ES-I3 (cell line): ENCODE measurements around the gene CIAO1.
A peak's percentile ranks its signal among the peaks of the same experiment; 100 is the strongest.

ENCODE experiments used
- H3K36me3 ChIP-seq: 2 replicates; pipeline ENCODE4 v1.6.1; 2013; ENCODE audit warnings: mild to moderate bottlenecking, low read length, control low read depth, moderate library complexity; ENCODE audit not compliant: insufficient read depth
- H3K4me1 ChIP-seq: 2 replicates; pipeline ENCODE4 v1.6.1; 2013; ENCODE audit warnings: mild to moderate bottlenecking, control low read depth, low read length; ENCODE audit not compliant: insufficient read depth
- H3K9ac ChIP-seq: 2 replicates; pipeline ENCODE4 v1.6.1; 2013; ENCODE audit warnings: low read depth, mild to moderate bottlenecking, low read length, moderate library complexity
- H3K9me3 ChIP-seq: 2 replicates; pipeline ENCODE4 v1.6.1; 2013; ENCODE audit warnings: mild to moderate bottlenecking, low read length, moderate library complexity; ENCODE audit not compliant: control insufficient read depth, insufficient read depth

Gene CIAO1

GRCh38 chr2:96258166-96259022 lies 7.6 kb upstream of the CIAO1 start:
- H3K36me3 ChIP-seq, result peaks cover 4% of the 10 kb centered on the region
- no peaks in the 10 kb centered on the region for H3K9me3 ChIP-seq
- H3K9ac ChIP-seq, result no peak overlapping the region
- H3K4me1 ChIP-seq, result peaks cover 17% of the 10 kb centered on the region

DNA sequence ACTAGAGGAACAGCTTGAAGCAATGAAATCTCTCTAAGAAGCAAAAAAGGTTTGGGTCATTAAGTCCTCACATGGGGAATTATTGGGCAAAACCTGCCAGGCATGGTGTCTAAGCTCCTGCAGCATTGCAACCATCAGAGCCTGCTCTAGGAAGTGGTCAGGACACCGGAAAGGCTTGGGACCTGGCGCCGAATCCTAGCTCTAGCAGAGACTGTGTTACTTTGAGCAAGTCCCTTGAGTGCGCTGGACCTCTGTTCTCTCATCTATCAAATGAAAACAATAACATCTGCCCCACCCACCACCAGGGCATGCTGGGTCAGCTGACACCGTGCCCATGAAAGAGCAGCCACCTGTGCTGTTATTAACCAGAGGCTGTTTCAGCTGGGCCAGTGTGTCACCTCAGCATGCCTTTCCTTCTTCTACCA lies 6.5 kb upstream of the CIAO1 start:
- Histone ChIP-seq H3K36me3 (peaks cover 3% of the 10 kb centered on the region), H3K4me1 (peaks cover 22% of the 10 kb centered on the region), H3K9ac (no peak overlapping the region), H3K9me3 (no peaks in the 10 kb centered on the region)

DNA sequence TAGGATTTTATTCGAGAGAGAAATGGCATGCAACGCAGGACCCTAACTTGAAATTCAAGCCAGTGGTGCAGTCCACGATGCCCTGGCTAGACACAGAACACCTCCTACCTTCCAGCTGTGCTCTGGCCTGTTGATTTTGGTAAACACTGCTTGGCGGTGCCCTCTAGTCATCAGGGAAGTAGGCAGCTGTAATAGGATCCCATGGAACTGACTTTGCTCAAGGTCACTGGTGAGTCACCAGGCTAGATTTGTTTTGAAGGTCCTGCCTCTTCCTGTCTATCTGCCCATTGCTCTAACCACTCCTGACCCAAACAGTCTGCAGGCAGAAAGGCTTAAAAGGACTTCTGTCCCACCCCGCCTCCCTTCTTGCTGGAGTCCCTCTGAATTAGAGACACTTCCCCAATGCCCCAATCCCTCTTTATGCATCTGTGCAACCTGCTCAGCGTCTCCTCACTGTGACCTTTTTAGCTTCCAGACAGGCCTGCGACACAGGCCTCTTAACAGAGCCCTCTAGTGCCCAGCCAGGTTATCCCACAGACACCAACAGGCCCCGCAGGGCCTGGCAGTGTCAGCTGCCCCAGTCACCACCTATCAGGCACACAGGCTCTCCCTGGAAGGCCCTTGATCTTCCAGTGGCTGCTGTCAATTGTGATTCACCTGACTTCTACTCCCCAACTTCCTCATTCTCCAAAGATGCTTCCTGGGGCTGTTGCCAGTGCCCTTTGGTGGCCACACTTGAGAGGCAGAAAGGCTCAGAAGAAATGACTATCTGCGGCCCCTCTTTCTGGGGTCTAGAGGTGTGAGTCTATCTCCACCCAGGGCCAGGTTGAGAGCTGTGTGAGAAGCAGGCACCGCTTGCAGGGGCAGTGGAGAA lies 5.4 kb upstream of the CIAO1 start:
- H3K36me3 ChIP-seq, result peaks cover under 1% of the 10 kb centered on the region; the same call in 1 of the 2 replicates
- H3K9ac ChIP-seq, result no peak overlapping the region
- no peaks in the 10 kb centered on the region for H3K9me3 ChIP-seq
- H3K4me1 ChIP-seq, result peaks cover 25% of the 10 kb centered on the region

DNA sequence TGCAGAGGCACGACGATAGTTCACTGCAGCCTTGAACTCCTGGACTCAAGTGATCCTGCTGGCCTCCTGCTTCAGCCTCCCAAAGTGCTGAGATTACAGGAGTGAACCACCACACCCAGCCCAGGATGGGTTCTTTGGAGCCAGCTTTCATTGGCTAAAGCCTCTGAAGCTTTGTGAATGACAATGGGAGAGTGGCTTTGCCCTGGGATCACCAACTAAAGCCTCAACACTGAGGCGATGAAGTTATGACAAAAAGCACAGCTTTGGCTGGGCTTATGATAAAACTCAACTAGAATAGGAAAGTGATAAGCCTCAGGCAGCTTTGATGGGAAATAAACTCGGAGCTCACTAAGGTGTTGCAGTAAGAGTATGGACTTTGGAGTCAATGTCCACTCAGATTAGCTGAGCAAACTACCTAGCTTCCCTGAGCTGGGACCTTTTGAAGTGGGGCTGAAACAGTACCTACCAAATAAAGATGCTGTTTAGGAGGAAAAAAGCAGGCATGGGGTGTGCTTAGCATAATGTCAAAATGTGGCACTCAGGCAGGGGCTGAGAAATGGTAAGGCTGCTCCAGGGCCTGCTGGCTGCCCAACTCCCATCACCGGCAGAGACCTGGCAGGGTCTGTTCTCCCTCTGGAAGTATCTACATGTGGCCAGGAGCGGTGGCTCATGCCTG lies 4.6 kb upstream of the CIAO1 start:
- Histone ChIP-seq H3K4me1 (peaks cover 25% of the 10 kb centered on the region), H3K9ac (no peak overlapping the region), H3K9me3 (no peaks in the 10 kb centered on the region), H3K36me3 (no peaks in the 10 kb centered on the region)

GRCh38 chr2:96262306-96262705 lies 3.7 kb upstream of the CIAO1 start:
- peaks cover 25% of the 10 kb centered on the region for H3K4me1 ChIP-seq
- no peaks in the 10 kb centered on the region for H3K9me3 ChIP-seq
- no peaks in the 10 kb centered on the region for H3K36me3 ChIP-seq
- H3K9ac ChIP-seq, result no peak overlapping the region

GRCh38 chr2:96264086-96264485 lies 1.9 kb upstream of the CIAO1 start:
- H3K4me1 ChIP-seq, result peaks cover 25% of the 10 kb centered on the region
- H3K36me3 ChIP-seq, result peaks cover 12% of the 10 kb centered on the region
- H3K9me3 ChIP-seq, result no peaks in the 10 kb centered on the region
- H3K9ac ChIP-seq, result no peak overlapping the region; the same call in 1 of the 2 replicates

DNA sequence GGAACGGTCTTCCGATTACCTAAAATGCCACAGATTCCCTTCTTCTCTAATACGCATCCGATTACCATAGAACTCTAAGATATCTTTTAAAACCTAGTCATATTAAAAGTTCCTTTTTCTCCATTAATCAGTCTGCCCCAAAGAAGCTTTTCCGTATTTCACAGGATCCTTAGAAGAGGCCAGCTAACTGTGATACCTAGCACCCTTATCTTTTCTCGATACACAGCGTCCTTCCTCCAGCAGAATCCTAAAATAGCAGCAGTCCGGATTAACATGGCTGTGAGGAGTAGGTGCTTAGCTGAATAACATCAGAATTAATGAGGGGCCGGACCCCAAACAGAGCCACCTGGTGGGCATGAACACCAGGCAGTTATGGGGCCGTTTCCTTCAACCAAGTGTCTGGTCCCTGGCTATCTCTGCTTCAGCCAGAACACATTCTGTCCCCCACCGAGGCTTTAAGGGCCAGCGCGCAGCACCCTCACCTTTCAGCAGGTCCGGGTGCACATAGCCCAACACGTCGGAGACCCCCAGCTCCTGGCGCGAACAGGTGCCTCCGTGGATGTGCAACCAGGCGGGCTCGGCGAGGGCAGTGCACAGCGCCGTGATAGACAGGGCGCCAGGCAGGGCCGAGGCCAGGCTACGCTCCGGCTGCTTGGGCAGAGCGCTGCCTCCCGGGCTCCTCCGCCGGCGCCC lies 1.2 kb upstream of the CIAO1 start:
- H3K4me1 ChIP-seq, result peaks cover 23% of the 10 kb centered on the region
- no peaks in the 10 kb centered on the region for H3K9me3 ChIP-seq
- H3K36me3 ChIP-seq, result peaks cover 12% of the 10 kb centered on the region
- peak overlapping the region; percentile 76 for H3K9ac ChIP-seq

GRCh38 chr2:96265349-96265839 lies 631 bp upstream of the CIAO1 start:
- peaks cover 18% of the 10 kb centered on the region; the same call in 1 of the 2 replicates for H3K4me1 ChIP-seq
- H3K9me3 ChIP-seq, result no peaks in the 10 kb centered on the region
- peak overlapping the region; percentile 76 for H3K9ac ChIP-seq
- peaks cover 12% of the 10 kb centered on the region for H3K36me3 ChIP-seq

DNA sequence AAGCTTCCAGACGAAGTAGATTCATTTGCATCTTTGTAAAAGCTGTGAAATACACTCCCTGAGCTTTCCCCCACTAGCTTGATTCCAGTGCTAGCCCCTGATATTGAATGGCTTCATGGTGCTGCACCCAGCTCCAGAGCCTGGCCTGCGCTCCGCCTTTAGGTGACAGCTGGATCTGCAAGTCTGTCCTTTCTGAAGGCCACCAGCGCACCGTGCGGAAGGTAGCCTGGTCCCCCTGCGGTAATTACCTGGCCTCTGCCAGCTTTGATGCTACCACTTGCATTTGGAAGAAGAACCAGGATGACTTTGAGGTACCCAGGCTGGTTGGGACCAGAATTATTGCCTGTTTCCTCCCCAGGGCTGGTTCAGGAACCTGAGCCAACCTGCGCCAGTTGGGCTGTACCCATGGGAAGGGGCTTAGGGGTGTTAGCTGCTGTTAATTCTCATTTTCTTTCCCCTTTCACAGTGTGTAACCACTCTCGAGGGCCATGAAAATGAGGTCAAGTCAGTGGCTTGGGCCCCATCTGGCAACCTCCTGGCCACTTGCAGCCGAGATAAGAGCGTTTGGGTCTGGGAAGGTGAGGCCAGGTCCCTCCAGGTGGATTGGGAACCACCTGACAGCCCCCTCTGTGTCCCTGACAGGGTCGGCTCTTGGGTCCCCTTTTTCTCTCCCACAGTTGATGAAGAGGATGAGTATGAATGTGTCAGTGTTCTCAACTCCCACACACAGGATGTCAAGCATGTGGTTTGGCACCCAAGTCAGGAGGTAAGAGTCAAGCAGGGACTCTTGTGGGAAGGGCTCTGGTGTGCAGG lies 1.3 kb downstream of the CIAO1 start:
- Histone ChIP-seq H3K9me3 (no peaks in the 10 kb centered on the region), H3K9ac (no peak overlapping the region; the same call in 1 of the 2 replicates), H3K4me1 (peaks cover 8% of the 10 kb centered on the region; the same call in 1 of the 2 replicates), H3K36me3 (peaks cover 12% of the 10 kb centered on the region)

DNA sequence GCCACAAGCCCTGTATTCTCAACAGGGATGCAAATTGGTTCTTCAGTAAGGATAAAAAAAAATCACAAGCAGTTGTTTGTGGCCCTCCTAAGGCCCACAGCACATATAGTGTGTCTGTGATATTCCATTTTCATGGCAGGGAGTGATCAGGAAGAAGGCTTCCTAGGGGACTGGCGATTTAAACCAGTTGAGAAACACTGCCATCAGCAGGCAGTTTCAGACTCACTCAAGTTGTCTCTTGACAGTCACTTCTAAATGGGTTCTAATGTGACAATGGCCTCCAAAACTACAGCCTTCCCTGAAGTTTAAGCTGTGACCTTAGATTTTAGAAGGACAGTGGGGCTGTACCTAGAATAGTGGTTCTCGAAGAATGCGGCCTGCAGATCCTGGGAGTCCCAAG lies 6.0 kb downstream of the CIAO1 start:
- Histone ChIP-seq H3K36me3 (peaks cover 22% of the 10 kb centered on the region), H3K9me3 (no peaks in the 10 kb centered on the region), H3K9ac (no peak overlapping the region), H3K4me1 (no peaks in the 10 kb centered on the region)

DNA sequence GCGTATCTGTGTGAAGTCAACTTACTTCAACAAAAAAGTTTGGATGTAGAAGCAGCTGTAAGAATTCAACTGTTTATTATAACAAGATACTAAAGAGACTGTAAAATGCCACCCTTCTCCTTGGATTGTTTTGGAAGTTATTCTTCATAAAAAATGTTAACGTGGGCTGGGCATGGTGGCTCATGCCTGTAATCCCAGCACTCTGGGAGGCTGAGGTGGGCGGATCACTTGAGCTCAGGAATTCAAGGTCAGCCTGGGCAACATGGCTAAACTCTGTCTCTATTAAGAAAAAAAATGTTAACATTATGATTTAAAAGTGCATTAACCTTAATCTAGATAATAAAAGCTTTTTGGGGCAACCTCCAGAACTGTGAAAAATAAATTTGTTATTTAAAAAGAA lies 7.7 kb downstream of the CIAO1 start:
- Histone ChIP-seq H3K36me3 (peaks cover 27% of the 10 kb centered on the region), H3K9ac (no peak overlapping the region), H3K4me1 (no peaks in the 10 kb centered on the region), H3K9me3 (no peaks in the 10 kb centered on the region)

DNA sequence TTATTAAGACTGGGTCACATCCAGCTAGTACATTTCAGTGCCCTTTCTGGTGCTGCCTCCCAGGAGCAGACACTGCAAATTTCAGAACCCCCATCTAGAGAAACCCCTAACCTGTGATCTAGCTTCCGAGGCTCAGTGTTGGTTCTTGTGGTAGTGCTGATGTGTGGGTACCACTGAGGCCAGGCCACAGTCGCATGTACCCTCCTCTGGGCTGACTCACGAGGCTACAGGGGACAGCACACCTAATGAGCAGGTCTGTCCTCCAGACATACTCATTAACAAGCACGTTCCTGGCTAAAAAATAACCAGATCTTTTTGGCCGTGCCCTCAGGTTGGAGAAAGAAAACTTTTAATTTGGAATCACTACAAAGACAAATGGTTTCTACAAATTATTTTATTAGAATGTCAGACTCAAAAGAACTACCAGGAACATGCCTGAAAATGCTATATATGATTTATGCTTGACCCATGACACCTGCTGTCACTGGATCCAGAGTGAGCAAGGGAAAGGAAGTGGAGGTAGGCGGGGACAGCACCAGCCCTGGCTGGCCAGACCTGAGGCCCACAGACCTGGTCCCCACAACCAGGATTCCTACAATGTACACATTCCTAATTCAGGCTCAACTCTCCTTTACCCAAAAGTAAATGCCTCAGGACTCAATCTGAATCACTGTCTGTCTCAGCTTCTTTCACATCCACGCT lies 8.5 kb downstream of the CIAO1 start:
- Histone ChIP-seq H3K9ac (no peak overlapping the region), H3K36me3 (peaks cover 33% of the 10 kb centered on the region), H3K9me3 (no peaks in the 10 kb centered on the region), H3K4me1 (no peaks in the 10 kb centered on the region)
